NT2/D1 (cell line): Measurements from ENCODE around the gene LTB4R.

ENCODE experiments used
- SUZ12 ChIP-seq: IDR thresholded peaks from 2 replicates; pipeline ENCODE4 v1.6.1; 2011; ENCODE audit not compliant: insufficient read length, insufficient read depth; ENCODE audit errors: extremely low read depth
- YY1 ChIP-seq: IDR thresholded peaks from 2 replicates; pipeline ENCODE4 v1.6.1; 2011; ENCODE audit not compliant: insufficient read length, insufficient read depth
- ZNF274 ChIP-seq: IDR thresholded peaks from 2 replicates; pipeline ENCODE4 v1.6.1; 2011; ENCODE audit warnings: mild to moderate bottlenecking, low read depth, low read length

- TF ChIP-seq SUZ12 = no peak
- TF ChIP-seq YY1 = no peak
- no peak for TF ChIP-seq ZNF274
Measured at GRCh38 chr14:24323341-24323740, 12.0 kb downstream of the LTB4R start.
